Fibroblast of skin of back (primary cell): ENCODE data around the gene LIM2.
A peak's percentile ranks its signal among the peaks of the same experiment; 100 is the strongest.

Experiments used
- DNase-seq: peaks from one replicate; pipeline ENCODE4 v3.0.0-alpha.2; 2013

Gene LIM2

DNA sequence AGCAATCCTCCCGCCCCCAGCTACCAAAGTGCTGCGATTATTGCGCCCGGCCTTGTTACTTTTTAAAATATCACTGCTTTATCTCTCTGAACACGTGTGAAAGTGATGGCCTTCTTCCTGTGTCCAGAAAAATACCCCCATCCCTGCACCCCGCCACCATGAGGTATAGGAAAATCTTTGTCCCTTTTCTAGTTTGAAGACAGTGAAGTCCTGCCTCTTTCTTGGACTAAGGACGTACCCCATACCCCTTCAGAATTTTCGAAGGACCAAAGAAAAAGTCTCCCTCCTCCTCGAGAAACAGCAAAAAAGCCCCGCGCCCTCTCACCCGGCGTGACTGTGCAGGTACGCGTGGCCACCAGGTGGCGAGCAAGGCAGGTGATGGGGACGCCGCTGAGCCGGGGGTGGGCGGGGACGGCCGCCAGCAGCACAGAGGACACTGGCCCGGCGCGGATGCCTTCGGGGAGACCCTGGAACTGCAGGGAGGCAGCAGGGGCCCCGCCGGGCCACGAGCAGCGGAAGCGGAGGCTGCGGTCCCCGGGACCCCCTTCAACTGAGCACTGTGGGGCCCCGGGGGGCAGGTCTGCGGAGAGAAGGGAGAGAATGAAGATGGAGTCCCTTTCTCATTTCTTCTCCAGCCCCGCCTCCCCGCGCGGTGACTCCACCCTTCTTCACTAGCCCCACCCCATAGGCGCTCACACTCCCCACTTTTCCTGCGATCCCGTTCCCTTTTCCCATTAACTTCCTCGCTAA, 49.0 kb downstream of the LIM2 start:
- DNase-seq, result peak; percentile 72

- DNase-seq, result no peak
Observed at GRCh38 chr19:51337861-51338562, 49.8 kb downstream of the LIM2 start.

DNA sequence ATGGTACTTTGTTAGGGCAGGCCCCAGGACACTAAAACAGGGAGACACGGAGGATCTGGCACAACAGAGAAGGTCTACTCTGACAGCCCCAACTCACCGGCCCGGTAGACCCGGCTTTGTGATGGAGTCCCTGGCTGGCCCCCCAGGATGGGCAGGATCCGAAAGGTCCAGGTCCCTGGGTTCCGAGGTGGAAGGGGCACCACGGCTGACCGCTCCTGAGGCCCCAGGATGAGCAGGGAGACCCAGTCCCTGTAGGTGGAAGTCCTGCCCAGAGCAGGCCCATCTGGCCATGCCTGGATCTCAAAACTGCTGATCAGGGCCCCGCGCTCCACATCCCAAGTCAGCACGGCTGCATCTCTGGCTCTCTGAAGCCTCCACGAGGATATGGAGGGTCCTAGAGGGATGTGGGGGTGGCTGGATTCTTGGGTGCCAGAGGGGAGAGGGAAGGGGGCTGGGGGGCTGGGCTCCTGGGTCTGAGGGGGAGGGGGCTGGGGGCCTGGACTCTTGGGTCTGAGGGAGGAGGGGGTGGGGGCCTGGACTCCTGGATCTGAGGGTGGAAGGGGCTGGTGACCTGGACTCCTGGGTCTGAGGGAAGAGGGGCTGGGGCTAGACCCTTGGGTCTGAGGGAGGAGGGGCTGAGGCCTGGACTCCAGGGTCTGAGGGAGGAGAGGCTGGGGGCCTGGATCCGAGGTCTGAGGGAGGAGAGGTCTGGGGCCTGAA, 50.5 kb downstream of the LIM2 start:
- no peak for DNase-seq

DNA sequence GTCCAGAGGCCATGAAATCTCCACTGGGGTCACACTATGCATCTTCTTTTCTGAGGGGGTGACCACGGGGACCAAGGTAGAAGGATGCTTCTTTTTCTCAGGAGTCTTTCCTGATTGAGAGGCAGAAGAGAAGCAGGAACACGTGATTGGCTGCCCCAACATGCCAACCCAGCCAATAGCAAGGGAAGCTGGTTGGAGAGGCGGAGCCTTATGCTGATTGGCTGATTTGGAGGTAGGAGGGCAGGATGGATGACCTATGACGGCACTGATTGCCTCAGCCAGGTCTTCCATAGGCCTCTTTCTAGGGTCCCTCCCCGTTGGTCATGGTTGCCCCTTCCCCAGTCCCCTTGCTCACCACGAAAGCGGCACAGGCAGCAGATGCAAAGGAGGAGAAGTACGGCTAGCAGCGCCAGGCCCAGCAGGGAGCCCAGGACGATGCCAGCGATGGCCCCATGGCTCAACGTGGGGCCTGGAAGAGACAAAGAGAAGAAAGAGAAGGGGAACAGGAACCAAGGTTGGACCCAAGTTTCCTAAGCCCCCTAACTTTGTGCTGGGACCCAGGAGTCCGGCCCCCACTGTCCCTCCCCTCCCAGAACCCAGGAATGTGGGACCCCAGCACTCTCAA, 53.8 kb downstream of the LIM2 start:
- DNase-seq, result no peak

- DNase-seq, result no peak
Observed at GRCh38 chr19:51331716-51332115, 56.1 kb downstream of the LIM2 start.

GRCh38 chr19:51331193-51331592, 56.6 kb downstream of the LIM2 start:
- DNase-seq, result no peak

DNA sequence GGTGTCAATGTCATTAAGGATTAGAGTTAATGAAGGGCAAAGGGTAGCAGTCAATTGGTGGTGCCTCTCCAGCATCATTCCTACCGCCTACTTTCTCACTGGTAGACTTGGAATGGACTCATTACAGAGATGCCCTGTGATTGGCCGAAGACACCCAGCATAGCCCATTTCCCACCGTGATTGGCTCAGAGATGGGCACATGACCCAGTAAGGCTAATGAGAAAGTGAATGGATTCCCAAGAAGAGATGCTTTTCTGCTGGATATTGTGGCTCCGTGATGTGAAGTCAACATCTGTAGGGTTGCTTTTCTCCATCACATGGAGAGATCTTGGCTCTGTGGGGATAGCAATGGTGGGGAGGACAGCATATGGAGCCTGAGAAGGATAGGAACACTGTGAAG, 57.4 kb downstream of the LIM2 start:
- no peak for DNase-seq
